Measurements from ENCODE around the gene ZBTB7C.

DNA sequence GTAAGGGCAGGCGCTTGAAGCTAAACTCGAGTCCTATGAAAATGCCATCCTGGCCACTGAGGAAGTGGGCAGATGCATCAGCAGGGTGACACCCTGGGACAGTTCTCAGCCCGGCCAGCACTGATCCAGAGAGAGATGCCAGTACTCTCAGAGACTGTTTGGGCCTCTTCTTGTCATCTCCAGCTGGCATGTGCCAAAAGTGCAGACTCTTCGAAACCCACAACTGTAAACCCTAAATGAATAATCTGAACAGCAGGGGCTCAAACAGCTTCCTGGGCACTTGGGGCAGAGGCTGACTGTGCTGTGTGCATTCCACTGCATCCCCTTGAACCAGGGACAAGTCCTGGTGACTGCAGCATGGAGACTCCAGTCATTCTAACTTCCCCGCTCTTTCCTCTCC lies 274.6 kb downstream of the ZBTB7C start:
- TF ChIP-seq TARDBP (IDR thresholded peaks at IDR 0.05), result no peak
- TF ChIP-seq FOXK2 (IDR thresholded peaks at IDR 0.05), result no peak
- TF ChIP-seq ELF4 (IDR thresholded peaks at IDR 0.05), result no peak
- no peak for TF ChIP-seq SUZ12 (IDR thresholded peaks at IDR 0.05)
- TF ChIP-seq LEF1 (IDR thresholded peaks at IDR 0.05; ENCODE audit: borderline replicate concordance), result no peak
- no peak for TF ChIP-seq SP1 (IDR thresholded peaks at IDR 0.05)
- TF ChIP-seq BHLHE40 (IDR thresholded peaks at IDR 0.05; ENCODE audit: borderline replicate concordance), result no peak
- TF ChIP-seq ZNF384 (IDR thresholded peaks at IDR 0.05), result no peak
- no peak for TF ChIP-seq HDGF (IDR thresholded peaks at IDR 0.05; ENCODE audit: borderline replicate concordance)
- TF ChIP-seq ARNT (IDR thresholded peaks at IDR 0.05), result no peak
- TF ChIP-seq, protein P1, sequence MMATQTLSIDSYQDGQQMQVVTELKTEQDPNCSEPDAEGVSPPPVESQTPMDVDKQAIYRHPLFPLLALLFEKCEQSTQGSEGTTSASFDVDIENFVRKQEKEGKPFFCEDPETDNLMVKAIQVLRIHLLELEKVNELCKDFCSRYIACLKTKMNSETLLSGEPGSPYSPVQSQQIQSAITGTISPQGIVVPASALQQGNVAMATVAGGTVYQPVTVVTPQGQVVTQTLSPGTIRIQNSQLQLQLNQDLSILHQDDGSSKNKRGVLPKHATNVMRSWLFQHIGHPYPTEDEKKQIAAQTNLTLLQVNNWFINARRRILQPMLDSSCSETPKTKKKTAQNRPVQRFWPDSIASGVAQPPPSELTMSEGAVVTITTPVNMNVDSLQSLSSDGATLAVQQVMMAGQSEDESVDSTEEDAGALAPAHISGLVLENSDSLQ (IDR thresholded peaks at IDR 0.05), result no peak
- TF ChIP-seq FOXA1 (IDR thresholded peaks at IDR 0.05), result no peak
- no peak for TF ChIP-seq CTBP1 (IDR thresholded peaks at IDR 0.05; ENCODE audit: borderline replicate concordance)
- no peak for TF ChIP-seq FOXM1 (IDR thresholded peaks at IDR 0.05; ENCODE audit: borderline replicate concordance)
